Stimulated activated CD4-positive, alpha-beta T cell treated with anti-CD3 and anti-CD28 coated beads, Interleukin-12 subunit alpha, Interleukin-12 subunit beta, amount 100 ng/mL, for 24 hours (primary cell): ENCODE measurements around the gene GLRX5.

Experiments
- DNase-seq, 2 experiments: peaks; one replicate each; pipeline ENCODE4 v3.0.0-alpha.2; 2020; ENCODE audit warnings: low read depth in 2 of 2

The GLRX5 gene

GRCh38 chr14:95534299-95535225 lies at the start of gene GLRX5:
TSS of gene GLRX5 (plus strand) at chr14:95535050. CDS start at chr14:95535090, 40 bp downstream.
- peak; percentile 96 for DNase-seq

GRCh38 chr14:95485222-95485819 lies 49.5 kb upstream of the GLRX5 start:
- DNase-seq = no peak

GRCh38 chr14:95486875-95487668 lies 47.8 kb upstream of the GLRX5 start:
- DNase-seq = no peak

- no peak for DNase-seq
Measured at GRCh38 chr14:95487669-95488084, 47.2 kb upstream of the GLRX5 start.

- no peak for DNase-seq
Measured at GRCh38 chr14:95488376-95489213, 46.3 kb upstream of the GLRX5 start.

- DNase-seq = no peak
Measured at GRCh38 chr14:95489214-95490137, 45.4 kb upstream of the GLRX5 start.

GRCh38 chr14:95490138-95490509 lies 44.7 kb upstream of the GLRX5 start:
- DNase-seq = no peak

- DNase-seq = no peak
Measured at GRCh38 chr14:95490727-95491451, 44.0 kb upstream of the GLRX5 start.

GRCh38 chr14:95491936-95492608 lies 42.8 kb upstream of the GLRX5 start:
- no peak for DNase-seq

GRCh38 chr14:95493503-95493902 lies 41.3 kb upstream of the GLRX5 start:
- DNase-seq = no peak

GRCh38 chr14:95493976-95494375 lies 40.9 kb upstream of the GLRX5 start:
- no peak for DNase-seq

- no peak for DNase-seq
Measured at GRCh38 chr14:95494456-95494855, 40.4 kb upstream of the GLRX5 start.

- DNase-seq = no peak
Measured at GRCh38 chr14:95495076-95495475, 39.8 kb upstream of the GLRX5 start.

GRCh38 chr14:95495538-95496025 lies 39.3 kb upstream of the GLRX5 start:
- DNase-seq = no peak

GRCh38 chr14:95496111-95496681 lies 38.7 kb upstream of the GLRX5 start:
- no peak for DNase-seq

- no peak for DNase-seq
Measured at GRCh38 chr14:95496690-95497259, 38.1 kb upstream of the GLRX5 start.

- no peak for DNase-seq
Measured at GRCh38 chr14:95497561-95498011, 37.3 kb upstream of the GLRX5 start.
